ACC112 (cell line): Measurements from ENCODE around the gene MESD.

Experiments
- H2AFZ ChIP-seq: fragments of 200-600 bp; sonication (generic); one replicate; pipeline ENCODE4 v1.6.0; 2017; ENCODE audit warnings: antibody characterized with exemption, low read length; ENCODE audit not compliant: unreplicated experiment
- H3K27ac ChIP-seq: fragments of 200-600 bp; sonication (generic); 2 replicates; pipeline ENCODE4 v1.5.1; 2014; ENCODE audit warnings: low read depth, mild to moderate bottlenecking, antibody characterized with exemption, low read length, moderate library complexity
- H3K27me3 ChIP-seq: fragments of 200-600 bp; sonication (generic); 2 replicates; pipeline ENCODE4 v1.6.1; 2014; ENCODE audit warnings: mild to moderate bottlenecking, antibody characterized with exemption, low read length, moderate library complexity, mixed read lengths; ENCODE audit not compliant: insufficient read depth
- H3K36me3 ChIP-seq: fragments of 200-600 bp; sonication (generic); 2 replicates; pipeline ENCODE4 v1.6.1; 2016; ENCODE audit warnings: mild to moderate bottlenecking, antibody characterized with exemption, low read length, moderate library complexity, mixed read lengths; ENCODE audit not compliant: insufficient read depth
- H3K4me1 ChIP-seq: fragments of 200-600 bp; sonication (generic); one replicate; pipeline ENCODE4 v1.6.1; 2016; ENCODE audit warnings: low read length, mixed read lengths; ENCODE audit not compliant: insufficient read depth, unreplicated experiment, control insufficient read depth
- H3K4me3 ChIP-seq: fragments of 200-600 bp; sonication (generic); 2 replicates; pipeline ENCODE4 v1.5.1; 2014; ENCODE audit warnings: mild to moderate bottlenecking, low read depth, low read length
- H3K79me2 ChIP-seq: fragments of 200-600 bp; sonication (generic); one replicate; pipeline ENCODE4 v1.6.0; 2016; ENCODE audit warnings: low read length; ENCODE audit not compliant: control insufficient read depth, unreplicated experiment, insufficient read depth

The MESD gene

DNA sequence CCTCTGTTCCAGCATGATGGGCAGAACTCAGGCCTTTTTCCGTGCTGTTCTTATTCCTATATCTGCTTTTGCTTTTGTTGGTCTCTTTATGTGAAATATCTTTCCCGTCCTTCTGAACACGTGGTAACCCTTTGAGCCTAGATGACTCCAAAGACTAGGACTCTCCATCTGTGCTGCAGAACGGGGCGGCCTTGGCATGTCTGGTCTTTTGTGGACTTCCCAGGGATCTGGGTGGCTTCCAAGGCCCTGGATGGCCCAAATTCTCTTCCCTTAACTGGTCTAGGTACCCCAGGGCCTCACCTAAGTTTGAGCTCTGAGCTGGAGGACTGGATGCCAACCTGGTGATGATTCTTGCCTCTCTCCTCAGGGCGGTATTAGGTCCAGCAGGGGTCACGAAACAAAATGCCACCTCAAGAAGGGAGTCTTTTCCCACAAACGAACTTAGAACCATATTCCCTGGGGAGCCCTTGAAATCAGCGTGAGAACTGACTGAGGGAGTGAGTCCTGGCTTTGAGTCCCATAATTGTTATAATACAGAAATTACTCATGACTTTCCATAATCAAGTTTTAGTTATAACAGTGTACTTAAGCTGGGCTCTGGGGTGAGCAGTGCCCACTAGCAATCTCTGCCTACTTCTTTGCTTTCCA, 25.0 kb upstream of the MESD start:
- Histone ChIP-seq H3K4me1 (peaks cover 3% of the 10 kb centered on the region), H3K4me3 (no peak overlapping the region), H3K79me2 (no peaks in the 10 kb centered on the region), H2AFZ (no peak overlapping the region), H3K27ac (no peak overlapping the region), H3K36me3 (no peaks in the 10 kb centered on the region), H3K27me3 (no peaks in the 10 kb centered on the region)

DNA sequence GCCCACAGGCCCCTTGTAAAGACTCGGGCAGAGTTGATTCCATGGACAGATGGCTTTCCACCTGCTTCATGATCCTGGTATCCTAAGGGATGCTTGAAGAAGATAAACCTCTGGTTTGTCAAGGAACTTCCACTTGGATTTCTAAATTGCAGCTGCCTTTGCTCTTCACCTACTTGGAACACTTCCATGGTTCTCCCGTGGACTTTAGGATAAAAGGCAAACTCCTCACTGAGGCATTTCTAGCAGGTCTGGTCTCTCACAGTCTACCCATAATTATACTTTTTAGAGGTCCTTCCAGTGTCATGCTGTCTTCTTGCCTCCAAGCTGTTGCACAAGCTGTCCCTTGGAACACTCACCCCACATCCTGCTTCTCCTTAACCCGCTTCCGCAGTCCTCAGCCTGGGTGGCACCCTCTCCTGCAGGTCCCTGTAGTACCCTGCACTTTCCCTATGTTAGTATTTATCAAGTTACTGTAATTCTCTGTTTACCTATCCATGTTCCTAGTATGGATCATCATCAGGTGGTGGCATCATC, 23.8 kb upstream of the MESD start:
- peaks cover 3% of the 10 kb centered on the region for H3K4me1 ChIP-seq
- H3K36me3 ChIP-seq, result no peaks in the 10 kb centered on the region
- H3K27ac ChIP-seq, result no peak overlapping the region
- H3K4me3 ChIP-seq, result no peak overlapping the region
- no peaks in the 10 kb centered on the region for H3K27me3 ChIP-seq
- H3K79me2 ChIP-seq, result no peaks in the 10 kb centered on the region
- H2AFZ ChIP-seq, result no peak overlapping the region

DNA sequence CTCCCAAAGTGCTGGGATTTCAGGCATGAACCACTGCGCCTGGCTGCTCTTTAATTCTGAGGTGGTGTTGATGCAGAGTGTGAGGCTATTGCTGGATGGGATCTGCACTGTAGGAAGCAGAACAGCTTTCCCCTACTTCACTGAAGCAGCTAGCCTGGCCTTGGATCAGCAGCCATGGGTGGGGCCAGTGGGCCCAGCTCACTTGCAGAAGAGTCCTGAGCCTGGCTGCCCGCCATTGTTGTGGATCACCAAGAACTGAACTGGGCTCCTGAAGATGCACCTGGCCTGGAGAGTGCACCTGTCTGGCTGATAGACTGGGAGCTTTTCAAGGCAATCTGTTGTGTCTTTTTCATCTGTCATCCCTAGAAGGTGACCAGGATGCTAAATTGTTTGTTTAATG, 23.0 kb upstream of the MESD start:
- H3K79me2 ChIP-seq, result no peaks in the 10 kb centered on the region
- H3K27ac ChIP-seq, result no peak overlapping the region
- peaks cover 3% of the 10 kb centered on the region for H3K4me1 ChIP-seq
- H3K4me3 ChIP-seq, result no peak overlapping the region
- no peaks in the 10 kb centered on the region for H3K27me3 ChIP-seq
- no peaks in the 10 kb centered on the region for H3K36me3 ChIP-seq
- no peak overlapping the region for H2AFZ ChIP-seq

GRCh38 chr15:81011593-81011992, 22.0 kb upstream of the MESD start:
- no peak overlapping the region for H3K4me3 ChIP-seq
- H2AFZ ChIP-seq, result no peak overlapping the region
- no peak overlapping the region for H3K27ac ChIP-seq
- no peaks in the 10 kb centered on the region for H3K79me2 ChIP-seq
- H3K36me3 ChIP-seq, result no peaks in the 10 kb centered on the region
- H3K4me1 ChIP-seq, result peaks cover 3% of the 10 kb centered on the region
- H3K27me3 ChIP-seq, result no peaks in the 10 kb centered on the region

GRCh38 chr15:81010086-81010485, 20.5 kb upstream of the MESD start:
- Histone ChIP-seq H3K27ac (no peak overlapping the region), H3K4me1 (peaks cover 10% of the 10 kb centered on the region), H3K4me3 (no peak overlapping the region), H3K27me3 (no peaks in the 10 kb centered on the region), H3K36me3 (no peaks in the 10 kb centered on the region), H3K79me2 (peaks cover 10% of the 10 kb centered on the region), H2AFZ (no peak overlapping the region)

DNA sequence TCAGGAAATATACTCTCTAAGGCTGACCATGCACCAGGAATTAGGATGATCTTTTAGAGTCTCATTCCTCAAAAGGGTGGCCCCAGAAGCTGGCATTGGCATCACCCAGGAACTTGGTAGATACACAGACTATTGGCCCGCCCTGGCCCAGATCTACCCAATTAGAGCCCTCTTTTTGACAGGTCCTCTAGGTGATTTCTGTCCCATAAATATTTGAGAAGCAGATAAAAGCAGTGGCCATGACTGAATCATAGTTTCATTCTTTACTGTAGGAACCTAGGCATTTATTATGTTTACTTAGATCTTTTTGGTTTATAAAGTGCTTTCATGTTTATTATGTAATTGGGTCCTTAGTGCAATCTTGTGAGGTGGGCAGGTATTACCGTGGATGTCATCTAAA, 18.7 kb upstream of the MESD start:
- Histone ChIP-seq H3K79me2 (peaks cover 27% of the 10 kb centered on the region), H3K27ac (no peak overlapping the region), H3K4me3 (no peak overlapping the region), H3K27me3 (no peaks in the 10 kb centered on the region), H3K36me3 (peaks cover 6% of the 10 kb centered on the region), H2AFZ (no peak overlapping the region), H3K4me1 (peaks cover 28% of the 10 kb centered on the region)

GRCh38 chr15:81007428-81008064, 17.9 kb upstream of the MESD start:
- Histone ChIP-seq H3K4me1 (peaks cover 35% of the 10 kb centered on the region), H3K79me2 (peaks cover 35% of the 10 kb centered on the region)

DNA sequence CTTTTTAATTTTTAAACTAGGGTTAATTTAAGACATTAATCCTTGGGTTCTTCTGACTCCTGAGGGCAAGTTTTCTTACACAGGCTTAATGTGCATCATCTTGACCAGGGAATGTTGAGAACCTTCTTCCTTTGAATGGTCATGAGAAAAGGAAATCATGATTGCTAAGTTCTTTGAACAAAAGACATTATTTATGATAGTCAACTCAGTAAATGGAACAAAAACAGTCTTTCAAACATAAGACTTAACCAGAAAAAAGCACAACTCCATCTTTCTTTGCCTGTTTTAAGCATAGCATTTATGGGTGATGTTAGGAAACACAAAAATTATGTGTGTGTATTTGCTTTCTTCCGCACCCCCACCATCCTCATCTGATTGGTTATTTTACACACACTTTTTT, 16.5 kb upstream of the MESD start:
- no peak overlapping the region for H2AFZ ChIP-seq
- H3K27ac ChIP-seq, result no peak overlapping the region
- H3K4me3 ChIP-seq, result no peak overlapping the region
- H3K36me3 ChIP-seq, result peaks cover 11% of the 10 kb centered on the region
- H3K79me2 ChIP-seq, result peaks cover 46% of the 10 kb centered on the region
- peaks cover 32% of the 10 kb centered on the region for H3K4me1 ChIP-seq
- no peaks in the 10 kb centered on the region for H3K27me3 ChIP-seq

More at GRCh38 chr15:81007428-81008064, 17.9 kb upstream of the MESD start:
- H3K27me3 ChIP-seq, result no peaks in the 10 kb centered on the region
- H2AFZ ChIP-seq, result no peak overlapping the region
- H3K27ac ChIP-seq, result no peak overlapping the region
- no peak overlapping the region for H3K4me3 ChIP-seq
- H3K36me3 ChIP-seq, result peaks cover 11% of the 10 kb centered on the region

DNA sequence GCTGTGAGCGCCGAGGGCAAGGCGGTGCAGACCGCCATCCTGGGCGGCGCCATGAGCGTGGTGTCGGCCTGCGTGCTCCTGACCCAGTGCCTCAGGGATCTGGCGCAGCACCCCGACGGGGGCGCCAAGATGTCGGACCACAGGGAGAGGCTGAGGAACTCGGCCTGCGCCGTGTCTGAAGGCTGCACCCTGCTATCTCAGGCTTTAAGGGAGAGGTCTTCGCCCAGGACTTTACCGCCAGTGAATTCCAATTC, 13.4 kb upstream of the MESD start:
- Histone ChIP-seq H3K36me3 (peaks cover 11% of the 10 kb centered on the region), H2AFZ (no peak overlapping the region), H3K4me1 (peaks cover 36% of the 10 kb centered on the region), H3K79me2 (peaks cover 55% of the 10 kb centered on the region), H3K27ac (no peak overlapping the region), H3K4me3 (peak overlapping the region; percentile 93), H3K27me3 (no peaks in the 10 kb centered on the region)

- H3K27ac ChIP-seq, result peak overlapping the region; percentile 71; the same call in 1 of the 2 replicates
- H3K4me1 ChIP-seq, result peaks cover 36% of the 10 kb centered on the region
- H3K27me3 ChIP-seq, result no peaks in the 10 kb centered on the region
- peak overlapping the region; percentile 93 for H3K4me3 ChIP-seq
- H3K36me3 ChIP-seq, result peaks cover 11% of the 10 kb centered on the region
- H2AFZ ChIP-seq, result no peak overlapping the region
- peaks cover 55% of the 10 kb centered on the region for H3K79me2 ChIP-seq
Measured at GRCh38 chr15:81002331-81003096, 12.9 kb upstream of the MESD start.

DNA sequence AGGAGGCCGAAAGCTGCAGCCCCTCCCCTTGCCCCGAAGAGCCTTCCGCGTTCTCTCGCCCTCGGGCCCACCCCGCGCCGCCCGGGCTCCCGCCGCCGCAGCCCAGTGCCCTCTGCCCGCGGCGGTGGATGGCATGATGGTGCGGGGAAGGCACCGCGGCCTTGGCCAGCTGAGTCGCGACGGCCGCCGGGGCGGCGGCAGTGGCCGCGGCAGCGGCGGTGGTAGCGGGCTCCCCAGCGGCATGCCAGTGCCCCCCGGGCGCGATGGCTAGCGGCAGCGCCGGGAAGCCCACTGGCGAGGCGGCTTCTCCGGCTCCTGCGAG, 12.4 kb upstream of the MESD start:
- peaks cover 36% of the 10 kb centered on the region for H3K4me1 ChIP-seq
- H3K79me2 ChIP-seq, result peaks cover 55% of the 10 kb centered on the region
- H3K27me3 ChIP-seq, result no peaks in the 10 kb centered on the region
- peak overlapping the region; percentile 71; the same call in 1 of the 2 replicates for H3K27ac ChIP-seq
- H3K4me3 ChIP-seq, result peak overlapping the region; percentile 93
- peaks cover 11% of the 10 kb centered on the region for H3K36me3 ChIP-seq
- H2AFZ ChIP-seq, result no peak overlapping the region
